ENCODE data around the gene SNX32. TPM values are rescaled to one million over a fixed set of nuclear protein-coding genes. Genes with fewer than 3 reads are reported as not detected.

The SNX32 gene
- total and polyA plus RNA-seq, 9 of the 15 experiments (the other 6 are each of a cell fraction or from before 2014, with no cell fraction given): 0.03 TPM; not detected in 7

GRCh38 chr11:65856689-65857499 lies 23.1 kb downstream of the SNX32 start (continued):
- TF ChIP-seq KAT8 (IDR thresholded peaks at IDR 0.05; ENCODE audit: low read depth) (no peak), ZNF280A (IDR thresholded peaks at IDR 0.05; ENCODE audit: low read depth, partially characterized antibody) (no peak), PML (IDR thresholded peaks at IDR 0.05; ENCODE audit: low read length) (no peak), BRD9 (IDR thresholded peaks at IDR 0.05; ENCODE audit: low read depth, partially characterized antibody) (no peak), STAT5A (IDR thresholded peaks at IDR 0.05; ENCODE audit: borderline replicate concordance, low read length) (no peak), ZNF785 (CRISPR knock-in tag; IDR thresholded peaks at IDR 0.05) (no peak), BCL6 (CRISPR knock-in tag; IDR thresholded peaks at IDR 0.05) (no peak), NR4A1 (CRISPR knock-in tag; IDR thresholded peaks at IDR 0.05) (no peak; the same call in 1 of the 2 replicates), NR4A1 (tag; IDR thresholded peaks at IDR 0.05) (no peak), ZNF639 (CRISPR knock-in tag; conservative IDR thresholded peaks at IDR 0.05 in 1 of 2, IDR thresholded peaks at IDR 0.05 in 1 of 2) (no peak), RBM39 (optimal IDR thresholded peaks at IDR 0.05; ENCODE audit: low read depth, low read length) (peak; percentile 26), THAP12 (CRISPR knock-in tag; IDR thresholded peaks at IDR 0.05) (peak; percentile 69; the same call in 1 of the 2 replicates), TSC22D4 (tag; IDR thresholded peaks at IDR 0.05) (no peak), KAT7 (CRISPR knock-in tag; IDR thresholded peaks at IDR 0.05; ENCODE audit: borderline replicate concordance) (no peak), ETV1 (tag; conservative IDR thresholded peaks at IDR 0.05; ENCODE audit: low read depth) (peak; percentile 93), ELF4 (CRISPR knock-in tag; IDR thresholded peaks at IDR 0.05) (peak; percentile 91; the same call in 1 of the 2 replicates), CCAR2 (IDR thresholded peaks at IDR 0.05; ENCODE audit: low read depth, low read length) (no peak), KLF13 (tag; IDR thresholded peaks at IDR 0.05; ENCODE audit: borderline replicate concordance, low read depth) (peak; percentile 86), MXD1 (CRISPR knock-in tag; IDR thresholded peaks at IDR 0.05; ENCODE audit: borderline replicate concordance, poor library complexity, severe bottlenecking) (peak; percentile 41), ZNF511 (CRISPR knock-in tag; IDR thresholded peaks at IDR 0.05) (peak; percentile 78), ZNF197 (CRISPR knock-in tag; IDR thresholded peaks at IDR 0.05; ENCODE audit: low read depth) (no peak), PHB2 (IDR thresholded peaks at IDR 0.05; ENCODE audit: low read depth) (no peak)
